ENCODE measurements around the gene RGL1. TPM values are rescaled to one million over a fixed set of nuclear protein-coding genes. Genes with fewer than 3 reads are reported as not detected.

The RGL1 gene
- total RNA-seq, 2 experiments from 2014 or later, result 2.0 TPM

DNA sequence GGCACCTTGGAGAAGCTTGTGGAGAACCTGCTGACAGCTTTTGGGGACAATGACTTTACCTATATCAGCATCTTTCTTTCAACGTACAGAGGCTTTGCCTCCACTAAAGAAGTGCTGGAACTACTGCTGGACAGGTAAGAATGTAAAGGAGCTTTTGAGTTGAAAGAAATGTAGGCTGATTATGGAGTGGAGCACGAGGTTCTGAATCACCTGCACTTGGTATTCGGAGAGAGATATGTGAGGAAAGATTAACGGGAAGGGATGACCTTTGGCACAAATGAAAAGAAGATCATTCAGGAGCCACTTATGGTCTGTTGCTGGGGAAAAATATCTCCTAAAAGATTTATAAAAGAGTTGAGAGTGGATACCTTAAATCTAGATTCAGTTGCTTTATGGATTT lies 42.7 kb downstream of the RGL1 start:
- POLR2A ChIA-PET, result no interaction called here
- intact Hi-C loops (cut with DNase I, micrococcal nuclease), result no loop called here
- Mint-ChIP-seq H3K27ac (no peak overlapping the region), H3K27me3 (no peaks in the 10 kb centered on the region), H3K4me3 (no peak overlapping the region), H3K36me3 (ENCODE audit: low read depth) (no peaks in the 10 kb centered on the region), H3K4me1 (peaks cover 9% of the 10 kb centered on the region), H3K9me3 (ENCODE audit: low read depth) (no peaks in the 10 kb centered on the region)
- DNase-seq (no peak), ATAC-seq (no peak)
- CTCF ChIA-PET, result interaction anchor here (0.6 to 1.1 kb wide), 2 partner anchors 68 to 215 kb away, joined by 3 to 4 read pairs; no protein-coding TSS in a partner anchor

DNA sequence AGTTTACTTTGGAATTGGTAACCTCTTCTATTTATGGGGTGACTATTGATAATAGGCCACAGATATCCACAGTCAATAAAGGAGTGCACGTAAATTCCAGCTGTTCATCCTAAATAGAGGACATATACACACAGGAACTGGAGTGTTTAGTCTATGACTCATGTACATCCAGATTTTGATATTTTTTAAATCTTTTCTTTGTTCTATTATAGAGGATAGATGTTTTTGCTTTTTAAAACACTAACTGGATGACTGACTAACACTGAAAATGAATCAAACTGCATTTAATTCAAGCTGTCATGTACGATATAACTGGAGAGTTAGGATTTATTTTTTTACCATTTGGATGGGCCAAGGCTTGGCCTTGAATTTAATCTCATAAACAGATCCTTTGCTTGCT lies 45.9 kb downstream of the RGL1 start:
- intact Hi-C loops (cut with DNase I, micrococcal nuclease), result no loop called here
- Mint-ChIP-seq H3K27me3 (no peaks in the 10 kb centered on the region), H3K36me3 (ENCODE audit: low read depth) (no peaks in the 10 kb centered on the region), H3K4me1 (no peaks in the 10 kb centered on the region), H3K9me3 (ENCODE audit: low read depth) (no peaks in the 10 kb centered on the region), H3K4me3 (no peak overlapping the region), H3K27ac (no peak overlapping the region)
- CTCF ChIA-PET, result interaction anchor here (1.3 kb wide), 1 partner anchor 65 kb away, joined by 4 read pairs; no protein-coding TSS in a partner anchor
- POLR2A ChIA-PET, result no interaction called here
- DNase-seq, result no peak
- ATAC-seq, result no peak

GRCh38 chr1:183859119-183859518 lies 54.2 kb downstream of the RGL1 start:
- CTCF ChIA-PET, result interaction anchor here (1.4 kb wide), 1 partner anchor 17 kb away, joined by 5 read pairs; no protein-coding TSS in a partner anchor
- Mint-ChIP-seq H3K27me3 (no peaks in the 10 kb centered on the region), H3K4me1 (no peaks in the 10 kb centered on the region), H3K27ac (no peak overlapping the region), H3K9me3 (ENCODE audit: low read depth) (no peaks in the 10 kb centered on the region), H3K4me3 (no peak overlapping the region), H3K36me3 (ENCODE audit: low read depth) (no peaks in the 10 kb centered on the region)
- DNase-seq (no peak), ATAC-seq (no peak)
- intact Hi-C loops (cut with DNase I, micrococcal nuclease), result no loop called here
- POLR2A ChIA-PET, result no interaction called here

DNA sequence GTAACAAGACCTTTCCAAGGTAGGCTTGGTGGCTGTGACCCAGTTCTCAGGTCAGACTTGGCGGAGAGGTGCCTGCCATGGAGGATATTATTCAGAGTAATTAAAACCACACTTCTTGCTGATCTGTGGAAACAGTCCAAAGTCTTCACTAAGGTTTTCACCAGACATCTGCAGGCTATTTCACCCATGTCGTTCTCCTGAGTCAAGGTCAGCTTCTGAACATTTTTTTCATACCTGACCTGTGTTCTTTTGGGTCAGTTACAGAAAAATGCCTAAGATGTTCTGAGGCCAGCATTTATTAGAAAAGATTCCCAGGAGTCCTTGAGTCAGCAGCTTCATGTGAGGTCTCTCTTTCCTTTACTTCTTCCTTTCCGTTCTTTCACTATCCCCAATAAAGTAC lies 54.9 kb downstream of the RGL1 start:
- ChIA-PET POLR2A (no interaction called here), CTCF (interaction anchor here (1.4 kb wide), 1 partner anchor 18 kb away, joined by 5 read pairs; no protein-coding TSS in a partner anchor)
- Mint-ChIP-seq H3K9me3 (ENCODE audit: low read depth) (no peaks in the 10 kb centered on the region), H3K4me3 (no peak overlapping the region), H3K27me3 (no peaks in the 10 kb centered on the region), H3K4me1 (no peaks in the 10 kb centered on the region), H3K36me3 (ENCODE audit: low read depth) (no peaks in the 10 kb centered on the region), H3K27ac (no peak overlapping the region)
- ATAC-seq (no peak), DNase-seq (no peak)
- intact Hi-C loops (cut with DNase I, micrococcal nuclease), result no loop called here

- ChIA-PET POLR2A (no interaction called here), CTCF (no interaction called here)
- H3K36me3 Mint-ChIP-seq (ENCODE audit: low read depth), result no peaks in the 10 kb centered on the region
- no peak for DNase-seq
- H3K4me3 Mint-ChIP-seq, result no peak overlapping the region
- ATAC-seq, result no peak
- no peaks in the 10 kb centered on the region for H3K27me3 Mint-ChIP-seq
- H3K27ac Mint-ChIP-seq, result no peak overlapping the region
- no peaks in the 10 kb centered on the region for H3K9me3 Mint-ChIP-seq (ENCODE audit: low read depth)
- H3K4me1 Mint-ChIP-seq, result no peaks in the 10 kb centered on the region
- intact Hi-C loops (cut with DNase I, micrococcal nuclease), result no loop called here
Measured at GRCh38 chr1:183862967-183863366, 58.0 kb downstream of the RGL1 start.

DNA sequence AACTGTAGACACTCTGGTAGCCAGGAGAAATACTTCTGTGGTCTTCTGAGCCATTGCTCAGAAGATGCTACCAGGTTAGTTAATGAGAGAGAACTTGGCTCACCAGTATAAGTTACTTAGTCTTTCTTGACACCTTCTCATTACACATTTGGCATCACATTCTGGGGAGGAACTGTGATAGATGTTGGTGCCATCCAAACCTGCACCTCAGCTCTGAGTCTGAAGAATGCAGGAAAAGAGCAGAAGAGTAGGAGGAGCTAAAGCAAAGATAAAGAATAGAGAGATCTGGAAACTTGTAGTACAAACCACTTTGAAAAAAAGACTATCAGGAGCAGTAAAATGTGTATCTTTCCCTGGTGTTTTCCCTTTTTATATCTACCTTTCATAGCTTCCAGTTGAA lies 58.9 kb downstream of the RGL1 start:
- ATAC-seq, result no peak
- Mint-ChIP-seq H3K27ac (no peak overlapping the region), H3K36me3 (ENCODE audit: low read depth) (no peaks in the 10 kb centered on the region), H3K27me3 (no peaks in the 10 kb centered on the region), H3K4me3 (no peak overlapping the region), H3K4me1 (no peaks in the 10 kb centered on the region), H3K9me3 (ENCODE audit: low read depth) (no peaks in the 10 kb centered on the region)
- POLR2A ChIA-PET, result no interaction called here
- DNase-seq, result no peak
- intact Hi-C loops (cut with DNase I, micrococcal nuclease), result no loop called here
- CTCF ChIA-PET, result no interaction called here

GRCh38 chr1:183864611-183865010 lies 59.7 kb downstream of the RGL1 start:
- POLR2A ChIA-PET, result no interaction called here
- H3K27ac Mint-ChIP-seq, result no peak overlapping the region
- H3K9me3 Mint-ChIP-seq (ENCODE audit: low read depth), result no peaks in the 10 kb centered on the region
- no peaks in the 10 kb centered on the region for H3K4me1 Mint-ChIP-seq
- no peaks in the 10 kb centered on the region for H3K36me3 Mint-ChIP-seq (ENCODE audit: low read depth)
- intact Hi-C loops (cut with DNase I, micrococcal nuclease), result no loop called here
- DNase-seq (no peak), ATAC-seq (no peak)
- H3K27me3 Mint-ChIP-seq, result no peaks in the 10 kb centered on the region
- H3K4me3 Mint-ChIP-seq, result no peak overlapping the region
- CTCF ChIA-PET, result interaction anchor here (0.6 kb wide), 1 partner anchor 316 kb away, joined by 4 read pairs; no protein-coding TSS in a partner anchor

DNA sequence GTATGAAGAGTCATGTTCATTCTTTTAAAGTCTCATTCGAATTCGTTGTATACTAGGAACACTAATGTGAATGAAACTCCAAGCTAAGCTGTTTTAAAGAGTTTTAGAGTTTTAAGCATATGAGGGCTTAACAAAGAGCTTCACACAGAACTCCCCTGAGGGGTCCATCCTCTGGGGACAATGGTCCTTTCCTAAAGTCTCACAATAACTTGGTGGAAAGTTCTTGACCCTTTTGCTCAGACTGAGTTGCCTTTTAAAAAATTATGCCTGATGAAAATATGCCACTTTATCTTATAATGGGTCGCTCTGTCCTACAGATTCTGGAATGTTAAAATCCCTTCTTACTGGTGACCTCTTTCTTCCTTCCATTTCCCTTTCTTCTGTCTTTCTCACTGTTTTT lies 64.3 kb downstream of the RGL1 start:
- no peaks in the 10 kb centered on the region for H3K36me3 Mint-ChIP-seq (ENCODE audit: low read depth)
- no peak for DNase-seq
- intact Hi-C loops (cut with DNase I, micrococcal nuclease), result no loop called here

DNA sequence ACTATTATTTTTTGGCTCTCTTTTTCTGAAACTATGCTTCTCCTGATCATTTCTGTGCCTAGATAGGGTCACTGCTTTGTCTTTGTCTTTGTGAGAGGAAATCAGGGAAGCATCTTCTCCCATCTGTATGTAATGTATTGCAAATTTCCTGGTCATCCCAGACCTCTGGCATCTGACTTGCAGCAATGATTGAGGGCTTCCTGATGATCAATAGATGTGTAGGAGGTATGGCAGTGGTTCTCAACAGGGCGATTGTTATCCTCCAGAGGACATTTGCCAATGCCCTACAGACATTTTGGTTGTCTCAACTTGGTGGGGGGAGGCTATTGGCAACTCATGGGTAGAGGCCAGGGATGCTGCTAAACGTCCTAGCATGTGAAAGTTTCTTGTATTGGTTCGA lies 64.7 kb downstream of the RGL1 start:
- ChIA-PET CTCF (interaction anchor here (1.2 kb wide), 1 partner anchor 185 kb away, joined by 3 read pairs; no protein-coding TSS in a partner anchor), POLR2A (no interaction called here)
- Mint-ChIP-seq H3K27ac (no peak overlapping the region), H3K27me3 (no peaks in the 10 kb centered on the region), H3K4me3 (no peak overlapping the region), H3K36me3 (ENCODE audit: low read depth) (no peaks in the 10 kb centered on the region), H3K9me3 (ENCODE audit: low read depth) (no peaks in the 10 kb centered on the region), H3K4me1 (peaks cover 15% of the 10 kb centered on the region)
- DNase-seq (no peak), ATAC-seq (no peak)
- intact Hi-C loops (cut with DNase I, micrococcal nuclease), result no loop called here

More for the DNA sequence above, 64.3 kb downstream of the RGL1 start:
- H3K27ac Mint-ChIP-seq, result no peak overlapping the region
- no peak for ATAC-seq
- peaks cover 11% of the 10 kb centered on the region for H3K4me1 Mint-ChIP-seq
- H3K4me3 Mint-ChIP-seq, result no peak overlapping the region
- POLR2A ChIA-PET, result no interaction called here
- CTCF ChIA-PET, result interaction anchor here (1.2 kb wide), 1 partner anchor 184 kb away, joined by 3 read pairs; no protein-coding TSS in a partner anchor
- no peaks in the 10 kb centered on the region for H3K27me3 Mint-ChIP-seq
- no peaks in the 10 kb centered on the region for H3K9me3 Mint-ChIP-seq (ENCODE audit: low read depth)

DNA sequence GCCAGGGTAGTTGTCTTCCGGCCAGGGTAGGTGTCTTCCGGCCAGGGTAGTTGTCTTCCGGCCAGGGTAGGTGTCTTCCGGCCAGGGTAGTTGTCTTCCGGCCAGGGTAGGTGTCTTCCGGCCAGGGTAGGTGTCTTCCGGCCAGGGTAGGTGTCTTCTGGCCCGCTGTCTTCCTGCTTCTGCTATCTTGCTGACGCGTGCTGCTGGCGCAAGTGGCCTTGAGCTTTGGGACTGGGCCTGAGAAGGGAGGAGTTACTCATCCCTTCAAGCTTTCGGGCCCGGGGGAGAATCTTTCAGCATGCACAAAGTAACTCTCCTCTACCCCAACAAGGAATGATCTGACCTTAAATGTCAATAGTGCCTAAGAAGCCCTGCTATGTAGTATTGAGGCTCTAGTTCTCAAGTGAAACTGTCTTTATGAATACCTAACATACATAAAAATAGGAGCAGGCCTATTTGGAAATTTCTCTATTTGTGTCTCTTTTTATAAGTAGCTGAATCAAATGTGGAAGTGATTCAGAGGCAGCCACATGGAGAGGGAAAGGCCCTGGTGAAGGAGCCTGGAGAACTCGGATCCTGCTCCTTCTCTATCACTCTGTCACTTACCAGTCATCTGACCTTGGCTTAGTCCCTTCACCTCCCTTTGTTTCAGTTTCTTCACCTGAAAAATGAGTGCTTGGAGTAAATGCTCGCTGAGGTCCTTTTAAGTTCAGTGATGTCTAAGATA lies 65.6 kb downstream of the RGL1 start:
- no peak for ATAC-seq
- Mint-ChIP-seq H3K27me3 (no peaks in the 10 kb centered on the region), H3K27ac (no peak overlapping the region), H3K4me3 (no peak overlapping the region), H3K9me3 (ENCODE audit: low read depth) (no peaks in the 10 kb centered on the region), H3K36me3 (ENCODE audit: low read depth) (no peaks in the 10 kb centered on the region), H3K4me1 (peaks cover 15% of the 10 kb centered on the region)
- no peak for DNase-seq
- ChIA-PET CTCF (no interaction called here), POLR2A (interaction anchor here (0.6 kb wide), 1 partner anchor 13 kb away, joined by 3 read pairs; no protein-coding TSS in a partner anchor)
- intact Hi-C loops (cut with DNase I, micrococcal nuclease), result no loop called here

- no peaks in the 10 kb centered on the region for H3K36me3 Mint-ChIP-seq (ENCODE audit: low read depth)
- no peak overlapping the region for H3K4me3 Mint-ChIP-seq
- no peak overlapping the region for H3K27ac Mint-ChIP-seq
- intact Hi-C loops (cut with DNase I, micrococcal nuclease), result no loop called here
- peaks cover 15% of the 10 kb centered on the region for H3K4me1 Mint-ChIP-seq
- ChIA-PET POLR2A (no interaction called here), CTCF (no interaction called here)
- H3K9me3 Mint-ChIP-seq (ENCODE audit: low read depth), result no peaks in the 10 kb centered on the region
- ATAC-seq (no peak), DNase-seq (no peak)
- no peaks in the 10 kb centered on the region for H3K27me3 Mint-ChIP-seq
Measured at GRCh38 chr1:183871142-183871541, 66.2 kb downstream of the RGL1 start.

DNA sequence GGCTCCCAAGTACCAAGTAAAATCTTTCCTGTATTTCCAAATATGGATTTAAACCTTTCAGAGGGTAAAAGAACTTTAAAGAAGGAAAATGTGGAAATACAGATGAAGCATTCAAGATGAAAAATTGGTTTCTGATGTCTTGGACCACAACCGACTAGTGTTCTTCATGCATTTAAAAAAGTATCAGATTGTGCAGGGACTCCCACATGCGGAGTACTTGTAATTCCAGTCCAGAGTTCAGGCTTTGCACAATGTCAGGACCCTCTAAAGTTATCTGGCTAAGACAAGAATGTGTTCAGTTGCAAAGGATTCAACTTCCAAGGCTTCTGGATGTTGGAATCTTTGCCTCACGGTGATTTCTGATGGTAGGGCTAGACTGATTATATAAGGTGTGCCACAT lies 66.7 kb downstream of the RGL1 start:
- no peaks in the 10 kb centered on the region for H3K27me3 Mint-ChIP-seq
- H3K9me3 Mint-ChIP-seq (ENCODE audit: low read depth), result no peaks in the 10 kb centered on the region
- H3K4me1 Mint-ChIP-seq, result peaks cover 15% of the 10 kb centered on the region
- no peaks in the 10 kb centered on the region for H3K36me3 Mint-ChIP-seq (ENCODE audit: low read depth)
- H3K27ac Mint-ChIP-seq, result no peak overlapping the region
- DNase-seq (no peak), ATAC-seq (no peak)
- intact Hi-C loops (cut with DNase I, micrococcal nuclease), result no loop called here
- POLR2A ChIA-PET, result no interaction called here
- H3K4me3 Mint-ChIP-seq, result no peak overlapping the region
- CTCF ChIA-PET, result no interaction called here
